Measurements from ENCODE around the gene KRTAP10-3. TPM values are rescaled to one million over a fixed set of nuclear protein-coding genes. Genes with fewer than 3 reads are reported as not detected.

Gene KRTAP10-3
- total RNA-seq, 1 experiment from 2014 or later, result 0.62 TPM

- no peaks in the 10 kb centered on the region for H3K36me3 ChIP-seq (ENCODE audit: insufficient read depth, low read length, poor library complexity, severe bottlenecking)
- intact Hi-C loops (cut with micrococcal nuclease; ENCODE audit: unreplicated experiment), result no loop called here
- POLR2A ChIA-PET (ENCODE audit: low non-redundant PET), result no interaction called here
- CTCF ChIA-PET, result no interaction called here
- no peaks in the 10 kb centered on the region for H3K9me3 ChIP-seq (ENCODE audit: low read depth, low read length, poor library complexity, severe bottlenecking)
- no peaks in the 10 kb centered on the region for H3K4me1 ChIP-seq (ENCODE audit: insufficient read depth, low read length, poor library complexity, severe bottlenecking)
- TF ChIP-seq CTCF (conservative IDR thresholded peaks at IDR 0.05; ENCODE audit: low read depth, low read length), result no peak
- no peak for DNase-seq (ENCODE audit: low spot score)
- no peaks in the 10 kb centered on the region for H3K27me3 ChIP-seq (replicated peaks; ENCODE audit: insufficient read depth, low read depth, low read length, poor library complexity)
- no TSS peak for BruUV-seq (replicated peaks)
- no peak overlapping the region for H3K27ac ChIP-seq (ENCODE audit: low read depth, low read length, poor library complexity, severe bottlenecking)
- no peak overlapping the region for H3K4me3 ChIP-seq (ENCODE audit: low read depth, low read length, poor library complexity, severe bottlenecking)
These were observed 26.7 kb downstream of the KRTAP10-3 start for GRCh38 chr21:44531606-44532564.

- no peaks in the 10 kb centered on the region for H3K27me3 ChIP-seq (replicated peaks; ENCODE audit: insufficient read depth, low read depth, low read length, poor library complexity)
- no peak overlapping the region for H3K27ac ChIP-seq (ENCODE audit: low read depth, low read length, poor library complexity, severe bottlenecking)
- intact Hi-C loops (cut with micrococcal nuclease; ENCODE audit: unreplicated experiment), result no loop called here
- TF ChIP-seq CTCF (conservative IDR thresholded peaks at IDR 0.05; ENCODE audit: low read depth, low read length), result no peak
- no peak for TF ChIP-seq EZH2 (IDR thresholded peaks at IDR 0.05; ENCODE audit: borderline replicate concordance, low read depth, low read length, poor library complexity, severe bottlenecking)
- ChIA-PET CTCF (no interaction called here), POLR2A (ENCODE audit: low non-redundant PET) (no interaction called here)
- no peak for DNase-seq (ENCODE audit: low spot score)
- no peak overlapping the region for H3K4me3 ChIP-seq (ENCODE audit: low read depth, low read length, poor library complexity, severe bottlenecking)
- BruUV-seq (replicated peaks), result no TSS peak
- no peaks in the 10 kb centered on the region for H3K9me3 ChIP-seq (ENCODE audit: low read depth, low read length, poor library complexity, severe bottlenecking)
- H3K36me3 ChIP-seq (ENCODE audit: insufficient read depth, low read length, poor library complexity, severe bottlenecking), result no peaks in the 10 kb centered on the region
- no peaks in the 10 kb centered on the region for H3K4me1 ChIP-seq (ENCODE audit: insufficient read depth, low read length, poor library complexity, severe bottlenecking)
These were observed 27.5 kb downstream of the KRTAP10-3 start for GRCh38 chr21:44530903-44531605.

- no TSS peak for BruUV-seq (replicated peaks)
- H3K4me1 ChIP-seq (ENCODE audit: insufficient read depth, low read length, poor library complexity, severe bottlenecking), result no peaks in the 10 kb centered on the region
- intact Hi-C loops (cut with micrococcal nuclease; ENCODE audit: unreplicated experiment), result no loop called here
- H3K9me3 ChIP-seq (ENCODE audit: low read depth, low read length, poor library complexity, severe bottlenecking), result no peaks in the 10 kb centered on the region
- TF ChIP-seq CTCF (conservative IDR thresholded peaks at IDR 0.05; ENCODE audit: low read depth, low read length) (no peak), EZH2 (IDR thresholded peaks at IDR 0.05; ENCODE audit: borderline replicate concordance, low read depth, low read length, poor library complexity, severe bottlenecking) (no peak)
- CTCF ChIA-PET, result no interaction called here
- POLR2A ChIA-PET (ENCODE audit: low non-redundant PET), result no interaction called here
- DNase-seq (ENCODE audit: low spot score), result no peak
- no peaks in the 10 kb centered on the region for H3K27me3 ChIP-seq (replicated peaks; ENCODE audit: insufficient read depth, low read depth, low read length, poor library complexity)
- H3K27ac ChIP-seq (ENCODE audit: low read depth, low read length, poor library complexity, severe bottlenecking), result no peak overlapping the region
- H3K36me3 ChIP-seq (ENCODE audit: insufficient read depth, low read length, poor library complexity, severe bottlenecking), result no peaks in the 10 kb centered on the region
- H3K4me3 ChIP-seq (ENCODE audit: low read depth, low read length, poor library complexity, severe bottlenecking), result no peak overlapping the region
These were observed 28.2 kb downstream of the KRTAP10-3 start for GRCh38 chr21:44530221-44530902.

Data from A673 (cell line).